Mesendoderm (in vitro differentiated cells): ENCODE measurements around the gene RGS6.
A peak's percentile ranks its signal among the peaks of the same experiment; 100 is the strongest.

Experiments used
- DNase-seq: peaks from one replicate; pipeline ENCODE4 v3.0.0; 2013
- H2AK5ac ChIP-seq: 2 replicates; pipeline ENCODE4 v1.6.1; 2013; ENCODE audit warnings: low read length, inconsistent platforms
- H2BK120ac ChIP-seq: 2 replicates; pipeline ENCODE4 v1.6.1; 2013; ENCODE audit warnings: low read depth, mild to moderate bottlenecking, low read length, moderate library complexity, mixed read lengths
- H2BK15ac ChIP-seq: replicated peaks from 2 replicates; pipeline ENCODE4 v1.6.1; 2013; ENCODE audit warnings: low read depth, mild to moderate bottlenecking, moderate library complexity
- H2BK5ac ChIP-seq: 2 replicates; pipeline ENCODE4 v1.6.1; 2013; ENCODE audit warnings: low read length, inconsistent platforms
- H3K18ac ChIP-seq: 2 replicates; pipeline ENCODE4 v1.6.1; 2013; ENCODE audit warnings: mild to moderate bottlenecking, low read length, mixed read lengths
- H3K23ac ChIP-seq: one replicate; pipeline ENCODE4 v1.6.1; 2013; ENCODE audit warnings: low read length
- H3K27ac ChIP-seq: 2 replicates; pipeline ENCODE4 v1.5.1; 2013; ENCODE audit warnings: low read depth, mild to moderate bottlenecking, inconsistent platforms, low read length, moderate library complexity
- H3K27me3 ChIP-seq: 2 replicates; pipeline ENCODE4 v1.6.1; 2013; ENCODE audit warnings: low read length, control low read depth, mild to moderate bottlenecking, inconsistent platforms; ENCODE audit not compliant: insufficient read depth, poor library complexity
- H3K36me3 ChIP-seq: 2 replicates; pipeline ENCODE4 v1.6.1; 2013; ENCODE audit warnings: low read length, inconsistent platforms; ENCODE audit not compliant: control insufficient read depth, insufficient read depth
- H3K4ac ChIP-seq: one replicate; pipeline ENCODE4 v1.6.1; 2013; ENCODE audit warnings: low read depth, mild to moderate bottlenecking, low read length, moderate library complexity
- H3K4me1 ChIP-seq: 2 replicates; pipeline ENCODE4 v1.6.1; 2013; ENCODE audit warnings: low read depth, low read length, inconsistent platforms; ENCODE audit not compliant: control insufficient read depth
- H3K4me2 ChIP-seq: 2 replicates; pipeline ENCODE4 v1.6.1; 2013; ENCODE audit warnings: low read length
- H3K4me3 ChIP-seq: 2 replicates; pipeline ENCODE4 v1.5.1; 2013; ENCODE audit warnings: mild to moderate bottlenecking, low read length
- H3K56ac ChIP-seq: one replicate; pipeline ENCODE4 v1.6.1; 2013; ENCODE audit warnings: low read length
- H3K79me1 ChIP-seq: 2 replicates; pipeline ENCODE4 v1.6.1; 2013; ENCODE audit warnings: low read length, inconsistent platforms
- H3K79me2 ChIP-seq: 2 replicates; pipeline ENCODE4 v1.6.1; 2013; ENCODE audit warnings: mild to moderate bottlenecking, low read length; ENCODE audit not compliant: control insufficient read depth, insufficient read depth
- H3K9ac ChIP-seq: 2 replicates; pipeline ENCODE4 v1.6.1; 2013; ENCODE audit warnings: low read length, inconsistent platforms
- H4K5ac ChIP-seq: one replicate; pipeline ENCODE4 v1.6.1; 2013; ENCODE audit warnings: low read length
- H4K8ac ChIP-seq: one replicate; pipeline ENCODE4 v1.6.1; 2013; ENCODE audit warnings: low read depth, mild to moderate bottlenecking, control low read depth, low read length, moderate library complexity
- WGBS: extraction: QIAGEN DNeasy Blood & Tissue Kit; methylation state at CpG from one replicate; pipeline ENCODE4 v1.1.7; 2013; ENCODE audit warnings: low lambda C conversion rate, missing lambda C conversion rate; ENCODE audit not compliant: insufficient coverage; ENCODE audit errors: extremely low coverage; 5-methylcytosine and 5-hydroxymethylcytosine counted together

Gene RGS6

DNA sequence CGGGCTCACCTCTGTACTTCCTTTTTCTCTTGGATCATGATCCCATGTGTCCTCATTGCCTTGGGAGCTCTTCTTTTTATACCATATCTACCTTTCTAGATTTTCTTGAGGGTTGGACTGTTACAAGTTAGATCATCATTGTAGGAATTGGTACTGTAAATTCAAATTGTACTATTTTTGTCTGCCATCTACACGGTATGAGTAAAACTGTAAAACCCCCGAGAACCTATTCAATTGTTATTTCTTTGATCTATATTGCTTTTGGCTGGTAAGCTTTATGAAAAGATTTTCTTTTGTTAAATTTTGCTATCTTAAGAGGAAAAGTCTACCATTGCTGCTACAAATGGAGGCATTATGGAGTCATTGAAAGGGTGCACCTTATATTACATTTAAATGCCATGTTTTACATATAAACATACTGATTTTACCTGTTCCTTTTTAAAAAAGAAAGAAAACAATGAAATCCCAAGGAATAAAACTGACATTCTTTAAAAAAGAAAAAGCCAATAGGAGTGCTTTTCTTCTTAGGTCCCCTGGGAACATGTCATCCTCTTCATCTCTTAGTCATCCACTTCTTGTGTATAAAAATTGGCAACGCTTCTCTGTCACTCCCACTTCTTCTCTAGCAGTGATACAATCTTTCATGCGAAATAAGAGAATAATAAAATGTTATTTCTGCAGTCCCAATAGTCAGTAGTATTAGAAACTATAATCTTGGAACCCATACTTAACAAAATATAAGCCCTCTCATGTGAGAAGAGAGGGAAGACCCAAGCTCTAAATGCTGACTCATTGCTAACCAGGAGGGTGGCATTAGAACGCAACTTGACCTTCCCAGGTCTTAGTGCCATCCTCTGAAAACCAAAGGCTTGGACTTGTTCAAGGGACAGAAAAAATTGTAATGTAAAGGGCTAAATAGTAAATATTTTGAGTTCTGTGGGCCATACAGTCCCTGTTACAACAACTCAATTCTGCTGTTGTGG is 20.4 kb downstream of the RGS6 start:
- Histone ChIP-seq H3K27me3 (no peaks in the 10 kb centered on the region), H2BK120ac (no peak overlapping the region), H3K18ac (no peak overlapping the region), H3K79me1 (no peaks in the 10 kb centered on the region), H4K5ac (no peak overlapping the region), H3K36me3 (no peaks in the 10 kb centered on the region), H3K27ac (no peak overlapping the region), H3K4me1 (no peaks in the 10 kb centered on the region), H3K79me2 (no peaks in the 10 kb centered on the region), H3K56ac (no peak overlapping the region), H2AK5ac (no peak overlapping the region), H2BK5ac (no peak overlapping the region), H4K8ac (no peak overlapping the region), H3K4ac (no peak overlapping the region), H3K4me2 (no peak overlapping the region), H3K4me3 (no peak overlapping the region), H3K23ac (no peak overlapping the region), H3K9ac (no peak overlapping the region), H2BK15ac (no peak overlapping the region)
- DNase-seq = no peak
- WGBS = no CpG with 5 or more reads among the region's 6 CpGs

GRCh38 chr14:71956920-71957563 is 24.8 kb downstream of the RGS6 start:
- H3K27ac ChIP-seq = no peak overlapping the region
- H3K79me1 ChIP-seq = no peaks in the 10 kb centered on the region
- H3K23ac ChIP-seq = no peak overlapping the region
- no peaks in the 10 kb centered on the region for H3K79me2 ChIP-seq
- no peak overlapping the region for H3K18ac ChIP-seq
- no peak overlapping the region for H3K4me3 ChIP-seq
- H3K4me2 ChIP-seq = no peak overlapping the region
- no peak overlapping the region for H3K9ac ChIP-seq
- H3K4me1 ChIP-seq = no peaks in the 10 kb centered on the region
- WGBS = no CpG with 5 or more reads among the region's 3 CpGs
- no peaks in the 10 kb centered on the region for H3K27me3 ChIP-seq
- H4K5ac ChIP-seq = no peak overlapping the region
- no peak overlapping the region for H2BK120ac ChIP-seq
- H3K36me3 ChIP-seq = no peaks in the 10 kb centered on the region
- DNase-seq = no peak
- H2BK5ac ChIP-seq = no peak overlapping the region
- no peak overlapping the region for H2BK15ac ChIP-seq
- no peak overlapping the region for H2AK5ac ChIP-seq
- H3K4ac ChIP-seq = no peak overlapping the region
- H4K8ac ChIP-seq = no peak overlapping the region
- H3K56ac ChIP-seq = no peak overlapping the region

GRCh38 chr14:71959055-71959454 is 26.8 kb downstream of the RGS6 start:
- Histone ChIP-seq H3K4ac (no peak overlapping the region), H3K4me1 (no peaks in the 10 kb centered on the region), H3K27me3 (no peaks in the 10 kb centered on the region), H3K18ac (no peak overlapping the region), H2BK120ac (no peak overlapping the region), H3K79me2 (no peaks in the 10 kb centered on the region), H3K23ac (no peak overlapping the region), H3K4me2 (no peak overlapping the region), H4K5ac (no peak overlapping the region), H3K56ac (no peak overlapping the region), H2BK5ac (no peak overlapping the region), H4K8ac (no peak overlapping the region), H2BK15ac (no peak overlapping the region), H3K79me1 (no peaks in the 10 kb centered on the region), H3K27ac (no peak overlapping the region), H2AK5ac (no peak overlapping the region), H3K36me3 (no peaks in the 10 kb centered on the region), H3K4me3 (no peak overlapping the region), H3K9ac (no peak overlapping the region)
- no peak for DNase-seq
- WGBS = no CpG with 5 or more reads among the region's 5 CpGs

DNA sequence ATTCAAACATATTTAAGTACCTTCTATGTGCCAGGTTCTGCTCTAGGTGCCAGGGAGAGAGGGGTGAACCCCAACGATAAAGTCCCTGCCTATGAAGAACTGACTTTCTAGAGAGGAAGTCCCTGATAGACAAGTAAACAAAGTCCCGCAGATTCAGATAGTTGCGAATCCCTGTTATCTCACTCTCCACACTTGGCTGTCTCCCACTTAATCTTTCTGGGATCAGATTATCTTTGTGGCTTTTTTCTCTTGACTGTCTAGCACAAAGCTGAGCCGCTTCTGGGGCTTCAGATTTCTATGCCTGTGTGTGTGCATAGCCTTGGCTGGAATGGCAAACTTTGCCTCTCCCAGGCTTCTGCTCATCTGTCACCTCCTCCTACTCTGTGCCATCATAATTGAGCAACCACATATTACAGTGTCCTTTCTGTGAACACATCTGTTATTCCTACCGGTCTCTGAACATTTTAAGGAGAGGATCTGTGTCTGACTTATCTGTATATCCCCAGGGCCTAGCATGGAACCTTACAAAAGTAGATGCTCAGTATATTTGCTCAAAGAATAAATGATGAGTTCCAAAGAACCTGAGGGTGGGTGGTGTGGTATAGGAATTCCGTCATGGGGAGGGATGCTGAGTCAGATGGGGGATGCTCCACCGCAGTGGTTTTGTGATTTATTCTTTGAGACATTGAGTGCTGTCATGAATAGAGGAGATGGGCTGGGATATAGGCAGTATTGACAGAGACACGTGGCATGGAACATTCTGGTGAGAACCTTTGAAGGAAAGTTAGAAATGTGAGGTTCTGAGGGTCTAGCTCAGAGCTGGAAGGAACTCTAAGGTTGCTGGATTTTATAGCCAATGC is 28.5 kb downstream of the RGS6 start:
- no CpG with 5 or more reads among the region's 8 CpGs for WGBS
- H4K5ac ChIP-seq = no peak overlapping the region
- H3K79me2 ChIP-seq = no peaks in the 10 kb centered on the region
- no peak overlapping the region for H2AK5ac ChIP-seq
- H3K27me3 ChIP-seq = no peaks in the 10 kb centered on the region
- no peak overlapping the region for H2BK5ac ChIP-seq
- no peak overlapping the region for H3K9ac ChIP-seq
- no peak overlapping the region for H3K4me2 ChIP-seq
- no peak overlapping the region for H3K4ac ChIP-seq
- no peak overlapping the region for H3K56ac ChIP-seq
- peak; percentile 14 for DNase-seq
- H2BK15ac ChIP-seq = no peak overlapping the region
- H3K27ac ChIP-seq = no peak overlapping the region
- H3K36me3 ChIP-seq = no peaks in the 10 kb centered on the region
- H3K4me1 ChIP-seq = no peaks in the 10 kb centered on the region
- H3K79me1 ChIP-seq = no peaks in the 10 kb centered on the region
- no peak overlapping the region for H3K4me3 ChIP-seq
- H3K18ac ChIP-seq = no peak overlapping the region
- H2BK120ac ChIP-seq = no peak overlapping the region
- no peak overlapping the region for H4K8ac ChIP-seq
- no peak overlapping the region for H3K23ac ChIP-seq

- H3K36me3 ChIP-seq = no peaks in the 10 kb centered on the region
- H2BK5ac ChIP-seq = no peak overlapping the region
- no peaks in the 10 kb centered on the region for H3K27me3 ChIP-seq
- no peak overlapping the region for H2BK120ac ChIP-seq
- no peak overlapping the region for H3K4me3 ChIP-seq
- H3K23ac ChIP-seq = no peak overlapping the region
- H3K79me1 ChIP-seq = no peaks in the 10 kb centered on the region
- no peaks in the 10 kb centered on the region for H3K4me1 ChIP-seq
- no peaks in the 10 kb centered on the region for H3K79me2 ChIP-seq
- no peak overlapping the region for H4K8ac ChIP-seq
- no CpG with 5 or more reads among the region's 4 CpGs for WGBS
- H4K5ac ChIP-seq = no peak overlapping the region
- no peak overlapping the region for H3K4ac ChIP-seq
- H3K27ac ChIP-seq = no peak overlapping the region
- H3K9ac ChIP-seq = no peak overlapping the region
- DNase-seq = no peak
- no peak overlapping the region for H3K4me2 ChIP-seq
- H3K18ac ChIP-seq = no peak overlapping the region
- H3K56ac ChIP-seq = no peak overlapping the region
- H2BK15ac ChIP-seq = no peak overlapping the region
- no peak overlapping the region for H2AK5ac ChIP-seq
These were observed 29.7 kb downstream of the RGS6 start for GRCh38 chr14:71961972-71962371.
